Measurements from ENCODE around the gene PTPRM.

PTPRM gene

DNA sequence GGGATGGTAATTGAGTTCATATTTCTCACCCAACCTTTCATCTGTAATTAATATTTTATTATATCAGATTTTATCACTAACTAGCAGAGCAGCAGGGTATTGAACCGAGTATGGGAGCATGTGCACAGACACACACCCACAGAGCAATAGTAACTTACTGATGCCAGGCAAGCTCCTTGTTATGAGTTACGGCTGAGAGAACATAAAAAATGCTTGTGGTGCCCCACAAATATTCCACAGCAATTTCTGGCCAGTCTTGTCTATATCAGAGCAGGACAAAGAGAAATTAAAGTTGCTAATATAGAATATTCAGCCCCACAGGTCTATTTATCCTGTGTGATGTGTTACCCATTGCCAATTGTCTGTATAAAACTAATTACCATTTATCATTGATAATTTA lies 540.3 kb downstream of the PTPRM start:
- no peak for DNase-seq (ENCODE audit: low read depth in 2 of 2)

- DNase-seq (ENCODE audit: low read depth in 2 of 2) = no peak
Observed at GRCh38 chr18:8114480-8114879, 547.4 kb downstream of the PTPRM start.

DNA sequence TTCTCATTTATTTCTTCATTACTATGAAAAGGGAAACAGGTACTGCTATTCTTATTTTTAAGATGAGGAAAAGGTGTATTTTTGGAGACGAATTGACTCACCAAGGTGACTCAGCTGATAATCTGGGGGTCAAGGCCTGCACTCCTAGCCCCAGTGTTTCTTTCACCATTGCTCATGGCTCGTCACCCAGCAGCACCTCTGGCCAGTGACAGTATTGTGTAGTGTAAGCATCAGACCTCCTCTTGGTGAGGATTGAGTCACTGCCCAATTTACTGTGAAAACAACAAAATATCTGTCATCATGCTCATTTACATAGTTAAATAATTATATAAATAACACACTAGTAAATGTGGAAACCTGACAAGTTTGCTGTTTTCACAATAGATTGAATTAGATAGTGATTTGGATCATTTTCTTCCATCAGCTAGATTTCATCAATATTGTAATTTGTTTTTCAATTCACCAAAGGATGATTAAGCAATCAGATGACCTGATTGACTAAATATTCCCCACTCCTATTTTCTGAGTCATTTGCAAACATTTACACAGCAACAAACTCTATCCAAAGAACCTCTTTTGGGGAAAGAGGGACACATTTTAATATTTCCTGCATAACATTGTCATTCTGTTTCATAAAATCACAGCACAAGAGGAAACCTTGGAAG lies 549.4 kb downstream of the PTPRM start:
- DNase-seq (ENCODE audit: low read depth in 2 of 2) = no peak

- DNase-seq (ENCODE audit: low read depth in 2 of 2) = no peak
Observed at GRCh38 chr18:8117006-8117371, 549.9 kb downstream of the PTPRM start.

DNA sequence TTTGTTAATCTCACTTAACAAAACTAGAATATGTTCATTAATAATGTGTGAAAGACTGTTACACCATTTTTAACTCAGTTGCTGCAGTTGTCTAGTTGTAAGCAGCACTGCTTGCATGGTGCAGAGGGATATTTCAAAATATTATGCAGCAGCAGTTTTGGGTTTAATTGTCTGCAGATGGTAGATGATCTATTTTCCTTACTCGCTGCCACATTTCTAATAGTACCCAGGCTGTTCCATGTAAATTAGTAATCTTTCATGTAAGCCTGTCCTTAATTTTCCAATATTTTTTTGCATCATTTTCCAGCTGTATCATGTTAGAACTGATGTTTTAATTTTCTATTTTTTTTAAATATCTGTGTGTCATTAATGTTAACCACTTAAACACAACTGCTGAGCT lies 554.0 kb downstream of the PTPRM start:
- no peak for DNase-seq (ENCODE audit: low read depth in 2 of 2)

DNA sequence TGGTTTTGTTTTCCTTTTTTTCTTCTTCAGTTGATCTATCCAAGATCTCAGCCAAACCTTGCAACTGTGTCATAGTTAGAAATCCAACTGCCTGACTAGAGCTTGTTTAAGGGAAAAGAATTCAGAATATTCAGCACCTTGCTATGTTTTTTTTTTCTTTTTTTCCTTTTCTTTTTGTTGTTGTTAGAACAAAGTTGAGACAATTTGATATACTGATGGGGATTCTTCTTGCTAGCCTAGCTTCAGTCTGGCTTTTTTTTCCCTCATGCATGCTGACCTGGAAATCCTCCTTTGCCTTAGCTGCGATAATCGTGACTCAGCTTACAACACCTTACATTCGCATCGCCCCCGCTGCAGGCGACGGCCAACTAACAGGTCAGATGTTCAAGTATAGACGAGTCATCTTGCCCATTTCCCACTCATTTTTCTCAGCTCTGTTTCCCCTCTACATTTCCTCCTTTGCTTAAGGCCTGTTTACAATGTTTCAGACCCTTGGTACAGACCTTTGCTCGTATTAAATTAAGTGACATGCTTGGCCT lies 554.9 kb downstream of the PTPRM start:
- DNase-seq (ENCODE audit: low read depth in 2 of 2) = no peak

- DNase-seq (ENCODE audit: low read depth in 2 of 2) = no peak
Observed at GRCh38 chr18:8124232-8125146, 557.4 kb downstream of the PTPRM start.

DNA sequence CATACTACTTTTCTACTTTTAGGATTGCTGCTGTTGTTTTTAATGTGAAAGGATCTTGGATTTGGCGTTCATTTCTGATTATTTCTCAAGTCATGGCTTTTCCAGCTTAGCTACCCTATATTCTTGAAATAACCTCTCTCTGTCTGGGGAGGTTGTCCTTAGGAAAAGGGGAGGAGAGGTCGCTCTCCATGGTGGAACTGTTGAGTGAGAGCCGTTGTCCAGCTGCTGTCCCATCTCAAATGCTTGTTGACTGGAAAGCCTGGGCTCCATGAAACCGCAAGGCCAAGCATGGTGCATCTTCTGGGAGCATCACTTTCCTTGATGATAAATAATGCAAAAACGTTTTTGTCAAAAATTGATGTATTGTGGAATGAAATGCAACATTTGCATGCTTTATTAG lies 563.0 kb downstream of the PTPRM start:
- DNase-seq (ENCODE audit: low read depth in 2 of 2) = no peak

DNA sequence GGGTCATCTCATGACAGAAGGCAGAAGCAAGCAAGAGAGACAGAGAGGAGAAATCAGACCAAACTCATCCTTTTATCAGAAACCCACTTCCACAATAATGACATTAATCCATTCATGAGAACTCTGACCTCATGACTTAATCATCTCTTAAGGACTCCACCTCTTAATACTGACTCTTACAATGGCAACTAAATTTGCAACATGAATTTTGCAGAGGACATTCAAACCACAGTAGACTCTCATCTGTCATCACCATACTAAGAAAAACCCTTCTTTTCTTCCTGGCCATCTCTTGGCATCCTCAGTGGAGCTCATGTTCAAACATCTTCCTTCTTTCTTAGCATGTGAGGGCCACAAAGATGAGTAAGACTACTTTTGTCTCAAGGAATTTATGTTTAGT lies 565.9 kb downstream of the PTPRM start:
- DNase-seq (ENCODE audit: low read depth in 2 of 2) = no peak

- DNase-seq (ENCODE audit: low read depth in 2 of 2) = no peak
Observed at GRCh38 chr18:8133888-8134287, 566.8 kb downstream of the PTPRM start.

- DNase-seq (ENCODE audit: low read depth in 2 of 2) = no peak
Observed at GRCh38 chr18:8139127-8139527, 572.0 kb downstream of the PTPRM start.

DNA sequence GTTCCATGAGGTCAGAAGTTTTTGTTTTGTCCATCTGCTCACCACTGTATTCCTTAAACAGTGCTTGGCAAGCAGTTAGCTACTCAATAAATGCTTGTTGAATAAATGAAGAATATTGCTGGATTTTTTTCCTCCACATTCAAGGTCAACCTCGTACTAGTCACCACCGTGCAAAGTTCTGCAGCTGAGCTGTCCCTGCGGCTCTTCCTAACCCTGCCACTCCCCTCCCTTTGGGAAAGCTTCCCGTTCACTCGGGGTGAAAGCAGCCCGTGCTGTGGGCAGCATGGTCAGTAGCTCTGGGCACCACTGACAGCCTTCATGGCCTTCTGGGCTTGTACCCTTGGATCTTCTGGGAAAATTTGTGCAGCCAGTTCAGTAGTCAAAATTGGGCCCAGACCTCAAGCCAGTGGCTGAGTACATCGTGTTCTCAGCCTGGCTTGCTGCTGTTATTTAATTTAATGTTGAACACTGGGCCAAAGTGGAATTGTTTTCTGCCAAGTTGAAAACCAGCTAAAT lies 572.8 kb downstream of the PTPRM start:
- DNase-seq (ENCODE audit: low read depth in 2 of 2) = no peak

DNA sequence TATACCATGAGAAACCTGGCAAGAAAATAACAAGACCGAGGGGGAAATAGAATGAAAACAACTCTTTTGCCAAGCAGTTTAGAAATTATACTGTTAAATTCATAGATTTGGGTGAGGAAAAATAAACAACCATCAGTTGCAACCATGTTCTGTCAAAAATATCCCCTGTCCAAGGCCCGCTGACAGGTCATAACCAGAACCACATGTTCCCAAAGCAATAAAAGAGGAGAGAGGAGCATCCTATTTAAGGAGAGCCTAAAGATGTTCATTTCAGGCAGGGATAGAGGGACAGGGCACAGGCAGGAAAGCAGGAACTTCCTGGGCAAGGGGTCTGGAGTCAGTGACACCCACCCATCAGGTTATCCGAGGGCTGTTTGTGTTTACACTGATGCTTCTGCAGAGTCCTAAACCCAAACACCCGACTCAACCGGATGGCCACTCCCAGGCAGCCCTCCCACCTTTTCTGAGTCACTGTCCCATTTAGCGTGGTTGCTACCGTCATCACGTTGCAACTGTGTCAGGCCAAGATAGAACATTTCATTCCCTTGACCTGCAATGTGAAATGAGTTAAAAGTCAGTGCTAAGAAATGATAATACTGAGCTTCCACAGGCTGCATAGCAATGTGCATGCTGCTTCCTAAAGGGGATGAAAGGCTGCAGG lies 573.9 kb downstream of the PTPRM start:
- DNase-seq (ENCODE audit: low read depth in 2 of 2) = no peak

DNA sequence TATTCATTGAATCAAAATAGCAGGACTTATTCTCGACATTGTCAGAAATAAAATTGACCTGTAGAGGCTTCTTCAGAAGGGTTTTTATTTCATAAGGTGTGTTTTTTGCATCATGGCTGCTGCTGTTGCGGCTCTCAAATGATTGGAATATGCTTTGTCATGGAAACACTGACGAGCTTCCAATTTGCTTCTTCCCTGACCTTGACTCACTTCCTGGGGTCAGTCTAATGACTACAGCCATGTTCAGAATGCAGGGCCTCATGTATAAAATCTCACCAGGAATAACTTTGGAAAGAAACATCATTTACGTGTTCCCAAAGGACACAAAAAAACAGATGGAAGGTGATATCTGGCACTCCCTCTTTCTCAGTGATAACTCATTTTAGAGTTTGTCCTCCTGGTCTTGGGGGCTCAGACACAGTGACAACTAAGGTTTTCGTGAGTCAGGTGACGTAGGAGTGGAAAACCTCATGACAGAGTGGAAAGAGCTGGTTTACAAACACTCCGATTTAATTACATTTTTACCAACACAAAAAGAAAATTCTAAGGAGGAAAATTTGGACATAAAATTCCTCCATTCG lies 575.1 kb downstream of the PTPRM start:
- no peak for DNase-seq (ENCODE audit: low read depth in 2 of 2)

GRCh38 chr18:8142932-8143331 lies 575.8 kb downstream of the PTPRM start:
- no peak for DNase-seq (ENCODE audit: low read depth in 2 of 2)

DNA sequence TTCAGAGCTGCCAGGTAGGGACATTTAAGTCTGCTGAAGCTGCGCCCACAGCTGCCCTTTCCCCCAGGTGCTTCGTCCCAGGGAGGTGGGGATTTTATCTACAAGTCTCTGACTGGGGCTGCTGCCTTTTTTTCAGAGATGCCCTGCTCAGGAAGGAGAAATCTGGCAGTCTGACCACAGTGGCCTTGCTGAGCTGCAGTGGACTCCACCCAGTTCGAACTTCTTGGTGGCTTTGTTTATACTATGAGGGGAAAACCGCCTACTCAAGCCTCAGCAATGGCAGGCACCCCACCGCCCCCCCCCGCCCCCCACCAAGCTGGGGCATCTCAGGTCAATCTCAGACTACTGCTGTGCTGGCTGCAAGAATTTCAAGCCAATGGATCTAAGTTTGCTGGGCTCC lies 584.1 kb downstream of the PTPRM start:
- DNase-seq (ENCODE audit: low read depth in 2 of 2) = no peak

DNA sequence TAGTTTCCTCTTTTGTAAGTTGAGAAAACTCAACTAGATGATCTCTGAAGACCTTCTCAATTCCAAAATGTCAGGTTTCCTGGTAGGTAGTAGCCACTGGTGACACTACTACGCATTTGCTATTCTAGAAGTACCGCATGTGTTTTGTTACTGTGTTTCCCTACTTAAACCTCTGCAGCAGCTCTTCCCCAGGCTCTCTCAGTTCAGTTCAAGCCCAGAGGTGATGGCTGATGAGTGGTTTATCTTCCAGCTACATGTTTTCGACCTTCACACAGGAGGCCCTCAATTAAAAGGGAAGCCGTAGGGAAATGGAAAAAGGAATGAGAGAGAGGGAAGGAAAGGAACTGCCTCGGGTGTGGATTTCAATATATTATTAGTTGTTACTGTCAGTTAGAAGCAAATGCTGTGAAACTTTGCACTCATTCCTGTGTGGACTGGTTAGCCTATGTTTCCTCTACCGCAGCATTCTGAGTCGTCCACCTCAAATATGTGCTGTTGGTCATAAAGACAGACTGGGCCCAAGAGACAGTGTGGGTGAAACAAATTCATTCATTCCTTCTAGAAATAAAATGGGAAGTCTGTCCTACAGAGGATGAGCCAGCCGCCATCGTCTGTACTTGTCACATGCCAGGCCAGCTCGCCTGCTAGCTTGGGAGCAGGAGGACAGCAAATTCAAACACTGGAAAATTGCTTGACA lies 586.9 kb downstream of the PTPRM start:
- no peak for DNase-seq (ENCODE audit: low read depth in 2 of 2)

DNA sequence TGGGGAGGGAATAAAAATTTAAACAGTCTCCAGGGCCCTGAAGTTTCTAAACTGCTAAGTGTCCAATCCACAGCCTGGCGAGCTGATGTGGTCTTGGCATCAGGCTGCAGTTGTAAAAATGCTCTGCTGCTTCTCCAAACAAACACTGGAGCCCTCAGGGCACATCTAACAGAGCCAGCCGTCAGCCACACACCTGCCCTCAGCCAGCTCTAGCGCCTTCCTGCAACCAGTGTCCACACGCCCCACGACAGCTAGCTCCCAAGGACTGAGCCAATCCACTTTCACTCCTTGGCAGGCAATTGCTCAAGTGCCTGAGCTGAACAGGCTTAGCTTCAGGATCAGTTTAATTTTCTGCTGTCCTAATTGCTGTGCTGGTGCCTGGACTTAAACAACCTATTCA lies 595.7 kb downstream of the PTPRM start:
- no peak for DNase-seq (ENCODE audit: low read depth in 2 of 2)

- DNase-seq (ENCODE audit: low read depth in 2 of 2) = no peak
Observed at GRCh38 chr18:8163286-8163959, 596.3 kb downstream of the PTPRM start.

DNA sequence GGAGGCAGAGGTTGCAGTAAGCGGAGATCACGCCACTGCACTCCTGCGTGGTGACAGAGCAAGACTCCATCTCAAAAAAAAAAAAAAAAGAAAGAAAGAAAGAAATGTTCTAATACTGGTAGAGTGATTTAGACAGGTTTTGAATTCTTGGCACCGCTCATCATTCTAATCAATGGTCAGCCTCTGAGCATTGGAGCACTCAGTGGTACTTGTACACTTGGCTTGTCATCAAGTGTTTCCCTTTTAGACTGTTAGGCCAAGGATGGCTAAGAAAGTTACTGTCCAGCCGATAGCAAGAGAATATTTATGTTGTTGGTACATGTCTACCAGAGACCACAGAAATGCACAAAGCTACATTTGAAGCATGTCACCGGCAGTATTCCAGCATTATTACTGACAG lies 598.0 kb downstream of the PTPRM start:
- DNase-seq (ENCODE audit: low read depth in 2 of 2) = no peak

DNA sequence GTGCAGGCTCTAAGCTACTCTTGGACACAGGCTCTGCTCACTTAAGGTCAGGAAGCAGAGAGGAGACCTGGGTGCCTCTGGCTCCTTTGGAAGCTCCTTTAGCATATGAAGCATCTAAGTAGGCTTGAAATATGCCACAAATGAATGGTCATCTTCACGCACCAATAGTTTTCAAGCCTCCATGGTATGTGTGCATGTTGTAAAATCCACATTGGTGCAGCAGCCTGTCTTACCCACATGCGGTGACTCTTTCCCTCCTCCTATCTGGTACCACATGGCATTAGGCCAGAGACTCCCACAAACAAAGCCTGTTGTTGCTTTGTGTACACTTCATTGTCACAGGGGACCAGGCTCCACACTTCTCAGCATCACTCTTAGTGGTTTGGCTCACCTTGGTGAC lies 599.9 kb downstream of the PTPRM start:
- DNase-seq (ENCODE audit: low read depth in 2 of 2) = no peak

Data from stimulated activated CD8-positive, alpha-beta memory T cell treated with anti-CD3 and anti-CD28 coated beads, Interleukin-15, amount 100 ng/mL, for 48 hours (primary cell).